GM18873 (cell line): ENCODE data around the gene MERTK.
"Not testable (repeated sequence)": the region's sequence is repeated elsewhere in the genome, so short reads cannot be mapped to it uniquely, and the experiment has no call there.

ENCODE experiments used
- ATAC-seq: cut with Tn5 transposase; IDR thresholded peaks from one replicate; pipeline ENCODE4 v1.9.1; 2021; ENCODE audit warnings: mild to moderate bottlenecking, moderate library complexity, moderate number of reproducible peaks; ENCODE audit not compliant: unreplicated experiment, low FRiP score

The MERTK gene

DNA sequence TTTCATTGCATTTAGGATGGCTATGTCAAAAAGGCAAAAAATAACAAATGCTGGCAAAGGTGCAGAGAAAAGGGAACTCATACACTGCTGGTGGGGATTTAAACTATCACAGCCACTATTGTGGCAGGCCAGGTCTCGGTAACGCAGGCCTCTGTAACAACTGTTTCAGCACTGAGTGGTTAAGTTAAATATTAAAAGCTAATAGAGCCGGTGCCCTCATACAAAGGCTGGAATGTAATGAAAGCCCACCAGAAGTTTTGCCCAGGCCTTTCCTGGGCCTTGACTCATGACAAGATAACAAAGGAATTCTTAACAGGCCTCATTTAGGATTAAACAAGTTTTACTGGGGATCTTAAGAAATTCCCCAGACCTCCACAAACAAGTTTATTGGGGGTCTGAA lies 10.7 kb downstream of the MERTK start:
- ATAC-seq: no peak

DNA sequence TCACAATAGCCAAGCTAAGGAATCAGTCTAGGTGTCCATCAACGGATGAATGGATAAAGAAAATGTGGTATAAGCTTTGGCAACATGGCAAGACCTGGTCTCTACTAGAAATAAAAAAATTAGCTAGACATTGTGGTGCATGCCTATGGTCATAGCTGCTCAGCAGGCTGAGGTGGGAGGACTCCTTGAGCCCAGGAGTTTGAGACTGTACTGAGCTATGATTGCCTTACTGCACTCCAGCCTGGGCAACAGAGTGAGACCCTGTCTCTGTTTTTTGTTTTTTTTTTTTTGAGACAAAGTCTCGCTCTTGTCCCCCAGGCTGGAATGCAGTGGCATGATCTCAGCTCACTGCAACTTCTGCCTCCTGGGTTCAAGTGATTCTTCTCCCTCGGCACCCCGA lies 11.6 kb downstream of the MERTK start:
- not testable (repeated sequence) for ATAC-seq

DNA sequence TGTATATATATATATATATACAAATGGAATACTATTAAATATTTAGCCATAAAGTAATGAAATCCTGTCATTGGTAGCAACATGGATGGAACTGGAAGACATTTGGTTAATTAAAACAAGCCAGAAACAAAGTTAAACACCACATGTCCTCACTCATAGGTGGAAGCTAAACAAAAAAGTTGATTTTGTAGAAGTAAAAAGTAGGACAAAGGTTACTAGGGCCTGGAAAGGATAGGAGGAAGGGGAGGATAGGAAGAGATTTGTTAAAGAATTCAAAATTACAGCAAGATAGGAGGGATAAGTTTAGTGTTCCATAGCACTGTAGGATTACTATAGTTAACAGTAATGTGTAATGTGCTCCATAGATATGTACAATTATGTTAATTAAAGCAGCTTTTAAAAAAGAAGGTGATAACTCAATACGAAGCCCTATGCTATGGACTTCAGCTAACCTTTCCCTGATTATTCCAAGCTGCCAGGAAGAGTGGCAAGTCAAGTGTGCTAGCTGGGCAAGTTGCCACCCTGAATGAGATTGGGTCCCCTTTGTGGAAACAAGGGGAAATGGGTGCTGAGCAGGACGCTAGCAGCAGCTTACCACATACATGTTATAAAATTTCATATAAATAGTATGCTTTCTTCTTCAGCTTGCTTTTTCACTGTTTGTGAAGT lies 12.3 kb downstream of the MERTK start:
- ATAC-seq: no peak

DNA sequence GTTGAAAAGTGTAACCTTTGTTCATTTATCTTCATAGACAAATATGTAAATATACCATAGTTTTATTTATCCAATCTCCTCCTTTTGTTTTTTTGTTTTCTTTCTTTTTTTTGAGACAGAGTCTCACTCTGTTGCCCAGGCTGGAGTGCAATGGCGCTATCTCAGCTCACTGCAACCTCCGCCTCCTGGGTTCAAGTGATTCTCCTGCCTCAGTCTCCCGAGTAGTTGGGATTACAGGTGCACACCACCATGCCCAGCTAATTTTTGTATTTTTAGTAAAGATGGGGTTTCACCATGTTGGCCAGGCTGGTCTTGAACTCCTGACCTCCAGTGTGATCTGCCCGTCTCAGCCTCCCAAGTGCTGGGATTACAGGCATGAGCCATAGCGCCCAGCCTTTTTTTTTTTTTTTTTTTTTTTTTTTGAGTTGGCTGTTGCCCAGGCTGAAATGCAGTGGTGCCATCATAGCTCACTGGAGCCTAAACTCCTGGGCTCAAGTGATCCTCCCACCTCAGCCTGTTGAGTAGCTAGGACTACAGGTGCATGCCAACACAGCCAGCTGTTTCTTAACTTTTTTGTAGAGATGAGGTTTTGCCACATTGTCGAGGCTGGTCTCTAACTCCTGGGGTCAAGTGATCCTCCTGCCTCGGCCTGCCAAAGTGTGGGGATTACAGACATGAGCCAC lies 13.0 kb downstream of the MERTK start:
- ATAC-seq: not testable (repeated sequence)

DNA sequence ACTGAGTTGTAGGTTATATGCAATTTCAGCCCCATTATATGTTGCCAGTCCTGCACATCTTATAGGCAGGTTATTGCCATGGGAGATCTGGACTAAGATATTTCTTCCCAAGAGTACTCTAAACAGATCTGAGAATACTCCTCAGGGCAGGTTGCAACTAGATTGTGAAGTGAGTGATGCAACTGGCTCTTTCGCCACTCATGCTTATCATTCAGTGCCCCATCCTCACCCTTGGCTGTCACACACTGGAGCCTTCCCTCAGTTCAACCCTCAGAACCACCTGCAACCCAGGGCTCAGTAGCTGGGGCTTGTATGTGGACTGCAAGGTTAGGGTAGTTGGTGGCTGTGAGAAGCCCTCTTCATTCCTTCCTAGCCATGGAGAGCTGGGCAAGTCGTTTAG lies 14.1 kb downstream of the MERTK start:
- ATAC-seq: no peak

DNA sequence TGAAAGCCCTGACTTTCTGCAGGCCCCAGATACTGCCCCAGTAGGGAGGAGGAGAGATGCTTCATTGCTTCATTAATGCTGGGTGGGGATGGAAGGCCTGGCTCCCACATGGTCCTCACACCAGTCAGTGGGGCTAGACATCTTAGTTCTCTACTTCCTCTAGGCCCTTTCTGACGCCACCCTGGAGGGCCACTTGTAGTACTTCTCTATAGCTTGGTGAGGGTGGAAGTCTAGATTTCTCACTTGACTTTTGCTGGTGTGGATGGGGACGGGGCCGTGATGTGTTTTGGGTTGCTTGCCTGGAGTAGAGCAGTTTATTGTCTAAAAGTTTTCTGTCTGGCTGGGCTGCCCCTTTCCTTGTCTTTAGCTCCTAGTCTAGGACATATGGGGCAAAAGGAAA lies 18.7 kb downstream of the MERTK start:
- no peak for ATAC-seq

DNA sequence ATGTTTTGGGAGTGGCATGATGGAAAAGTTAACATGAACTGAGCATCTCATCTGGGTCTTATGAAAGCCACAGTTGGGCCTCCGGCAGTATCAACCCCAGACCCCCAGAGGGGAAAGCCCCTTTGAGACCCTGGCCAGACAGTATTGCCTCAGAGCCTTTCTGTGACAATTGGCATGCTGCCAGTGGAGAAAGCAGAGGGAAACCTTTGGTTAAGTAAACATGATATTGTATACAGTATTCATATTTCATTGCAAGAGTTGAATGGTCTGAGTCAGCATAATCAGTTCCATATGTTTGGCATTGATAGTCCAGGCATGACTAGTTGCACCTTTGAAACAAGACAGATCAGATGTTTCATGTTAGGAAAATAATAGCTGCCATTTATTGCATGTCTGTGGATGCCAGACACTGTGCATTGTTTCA lies 20.0 kb downstream of the MERTK start:
- no peak for ATAC-seq

DNA sequence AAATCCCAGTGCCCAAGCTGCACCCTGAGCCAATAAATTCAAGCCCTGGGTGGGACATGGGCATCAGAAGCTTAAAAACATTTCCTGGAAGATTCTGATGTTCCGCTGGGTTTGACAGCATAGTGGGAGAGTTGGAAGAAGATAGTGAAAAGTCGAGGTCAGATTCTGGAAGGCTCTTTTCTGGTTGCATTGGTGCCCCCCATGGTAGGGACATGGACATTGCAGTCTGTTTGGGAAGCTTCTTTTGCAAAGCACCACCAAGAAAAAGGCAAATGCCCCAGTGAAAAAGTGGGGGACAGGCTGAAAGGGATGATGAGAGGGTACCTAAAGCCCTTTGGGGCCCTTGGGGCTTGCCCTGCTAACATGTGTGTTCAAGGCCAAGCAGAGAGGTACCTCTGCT lies 21.0 kb downstream of the MERTK start:
- ATAC-seq: no peak

DNA sequence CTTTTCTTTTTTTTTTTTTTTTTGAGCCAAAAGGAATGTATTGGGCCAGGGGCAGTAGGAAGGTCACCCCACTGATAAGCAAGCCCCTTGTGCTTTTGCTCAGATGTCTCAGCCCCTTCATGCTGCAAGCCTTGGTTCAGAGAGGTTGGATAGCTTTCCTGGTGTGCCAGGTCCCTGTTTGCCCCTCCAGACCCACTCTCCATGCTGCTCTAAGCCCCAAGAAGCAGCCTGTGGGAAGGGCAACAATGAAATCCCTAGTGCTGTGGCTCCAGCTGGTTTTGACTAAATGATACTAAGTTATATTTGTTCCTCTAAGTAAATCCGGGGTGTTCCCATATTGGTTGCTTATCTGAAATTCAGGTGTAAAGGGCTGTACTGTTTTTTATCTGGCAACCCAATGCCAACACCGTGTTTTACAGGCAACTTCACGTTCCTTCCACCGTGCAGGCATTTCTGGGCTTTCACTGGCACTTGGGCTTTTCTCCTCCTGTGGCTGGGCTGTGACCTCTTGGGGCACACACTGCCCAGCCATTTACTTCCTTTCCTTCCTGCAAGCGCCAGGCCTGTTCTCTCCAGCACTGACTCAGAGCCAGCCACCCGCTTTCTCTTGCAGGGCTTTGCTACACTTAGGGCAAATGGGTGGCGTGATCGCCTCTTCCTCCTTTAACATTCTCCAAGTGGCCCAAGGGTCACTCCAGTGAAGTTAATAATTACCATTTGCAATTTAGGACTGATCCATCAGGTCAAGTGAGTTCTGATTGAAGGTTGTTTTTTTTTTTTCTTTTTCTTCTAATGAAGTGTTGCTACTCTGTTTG lies 21.6 kb downstream of the MERTK start:
- ATAC-seq: no peak

DNA sequence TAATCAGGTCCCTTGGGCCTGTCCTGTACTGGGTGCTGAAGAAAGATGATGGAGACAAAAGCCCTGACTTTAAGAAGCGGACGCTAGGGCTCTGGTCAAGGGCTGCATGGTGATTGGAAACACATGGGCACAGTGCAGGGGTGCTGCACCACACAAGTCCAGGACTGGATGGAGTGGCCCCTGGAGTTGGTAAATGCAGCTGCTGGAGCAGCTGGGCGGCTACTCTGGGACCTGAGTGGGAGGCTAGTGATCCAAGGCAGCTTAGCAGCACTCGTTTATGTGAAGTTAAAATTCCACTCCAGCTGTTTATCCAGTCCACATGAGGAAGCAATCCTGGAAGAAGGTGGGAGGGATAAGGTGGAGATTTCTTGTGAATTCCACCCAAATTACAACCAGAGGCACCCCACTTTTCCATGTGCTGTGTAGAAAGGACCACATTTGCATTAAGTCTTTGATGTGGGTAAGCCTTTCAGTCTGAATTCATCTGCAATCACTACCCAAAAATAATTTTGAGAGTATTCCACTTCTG lies 24.9 kb downstream of the MERTK start:
- ATAC-seq: no peak

DNA sequence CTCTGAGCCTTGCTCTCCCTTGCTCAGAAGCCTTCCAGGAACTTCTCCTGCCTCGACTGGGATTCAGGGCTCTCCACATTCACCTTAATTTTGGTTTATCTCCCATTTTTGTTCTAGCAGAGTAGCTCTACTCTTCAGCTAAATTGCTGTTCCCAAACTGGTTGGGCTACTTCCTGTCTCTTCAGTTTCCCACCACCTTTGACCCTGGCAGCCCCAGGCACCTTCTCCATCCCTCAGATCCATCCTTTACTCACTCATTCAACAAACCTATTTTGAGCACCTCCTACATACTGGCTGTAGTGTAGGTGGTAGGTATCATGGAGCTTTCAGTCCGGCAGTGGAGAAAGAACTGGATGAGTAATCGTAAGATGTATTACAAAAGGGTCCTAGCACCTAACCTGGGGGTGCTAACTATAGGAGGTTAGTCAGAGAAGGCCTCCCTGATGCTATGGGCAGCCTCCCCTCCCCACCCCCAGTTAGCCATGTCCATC lies 26.3 kb downstream of the MERTK start:
- ATAC-seq: no peak

DNA sequence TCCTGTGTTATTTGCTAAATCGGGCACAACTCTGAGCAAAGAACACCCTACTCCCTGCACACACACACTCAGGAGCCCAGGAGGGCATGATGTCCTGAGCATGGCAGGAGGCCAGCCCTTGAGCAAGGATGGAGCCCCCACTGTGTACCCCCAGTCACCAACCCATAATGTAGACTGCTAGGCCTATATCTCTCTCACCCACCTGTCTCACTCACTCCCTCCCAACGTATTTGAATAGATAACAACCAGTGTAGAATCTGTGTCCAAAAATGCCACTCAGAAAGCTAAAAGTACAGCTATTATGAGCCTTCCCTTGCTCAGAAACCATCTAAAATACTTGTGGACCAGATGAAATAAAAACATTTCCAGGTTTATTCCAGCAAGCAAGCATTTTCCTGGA lies 29.3 kb downstream of the MERTK start:
- no peak for ATAC-seq

DNA sequence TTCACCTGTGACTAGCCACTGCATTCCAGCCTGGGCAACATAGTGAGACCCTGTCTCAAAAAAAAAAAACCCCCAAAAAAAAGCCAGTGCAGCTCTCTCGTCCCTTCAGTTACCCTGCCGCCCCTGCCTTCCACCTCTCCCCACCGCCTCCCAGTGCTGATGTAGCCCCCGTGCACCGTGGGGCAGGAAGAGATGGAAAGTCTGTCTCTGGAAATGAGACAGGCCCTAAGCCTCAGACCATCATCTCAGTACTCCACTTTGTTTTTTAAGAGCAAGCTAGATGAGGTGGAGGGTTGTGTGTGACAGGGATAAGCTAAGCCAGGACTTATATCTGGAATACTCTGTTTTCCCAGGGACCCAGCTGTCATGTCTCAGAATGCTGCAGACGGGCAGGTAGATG lies 32.0 kb downstream of the MERTK start:
- no peak for ATAC-seq

DNA sequence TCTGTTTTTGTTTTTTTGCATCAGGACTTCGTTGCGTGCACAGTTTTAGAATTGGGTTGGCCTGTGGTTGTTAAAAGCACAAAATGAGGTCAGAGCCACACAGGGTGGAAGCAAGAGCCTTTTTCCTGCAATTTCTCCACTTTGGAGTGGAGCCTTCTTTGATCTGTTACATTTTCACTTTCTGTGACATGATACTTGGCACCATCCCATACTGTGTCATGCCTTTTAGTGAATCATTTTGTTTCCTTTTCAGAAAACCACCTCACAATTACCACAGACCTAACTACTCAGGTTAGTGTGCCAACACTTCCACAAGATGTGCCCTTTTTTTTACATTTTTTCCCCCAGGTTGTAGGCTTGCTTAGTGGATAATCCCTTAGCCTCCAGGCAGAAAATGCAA lies 32.5 kb downstream of the MERTK start:
- ATAC-seq: no peak

DNA sequence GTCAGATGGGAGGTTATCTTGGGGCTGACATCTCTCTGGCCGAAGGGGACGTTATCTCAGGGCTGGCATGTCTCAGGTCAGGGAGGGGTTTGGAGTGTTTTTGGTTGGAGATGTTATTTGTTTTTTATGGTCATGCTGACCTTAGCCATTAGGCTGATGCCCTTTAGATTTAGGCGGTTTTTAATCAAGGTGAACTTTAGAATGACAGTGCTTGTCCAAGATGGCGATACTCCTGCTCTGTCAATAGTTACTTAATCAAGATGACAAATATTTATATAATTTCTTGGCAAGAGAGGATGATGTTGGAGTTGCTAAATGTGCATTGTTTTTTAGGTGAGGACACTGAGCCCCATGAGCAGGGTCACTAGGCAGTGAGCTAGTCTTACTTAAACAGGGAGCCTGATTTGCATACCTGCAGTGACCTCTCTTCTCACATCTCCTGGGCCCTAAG lies 34.5 kb downstream of the MERTK start:
- no peak for ATAC-seq

DNA sequence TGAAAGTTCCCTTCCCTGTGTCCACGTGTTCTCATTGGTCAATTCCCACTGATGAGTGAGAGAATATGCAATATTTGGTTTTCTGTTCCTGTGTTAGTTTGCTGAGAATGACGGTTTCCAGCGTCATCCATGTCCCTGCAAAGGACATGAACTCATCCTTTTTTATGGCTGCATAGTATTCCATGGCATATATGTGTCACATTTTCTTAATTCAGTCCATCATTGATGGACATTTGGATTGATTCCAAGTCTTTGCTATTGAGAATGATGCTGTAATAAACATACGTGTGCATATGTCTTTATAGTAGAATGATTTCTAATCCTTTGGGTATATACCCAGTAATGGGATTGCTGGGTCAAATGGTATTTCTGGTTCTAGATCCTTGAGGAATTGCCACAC lies 35.5 kb downstream of the MERTK start:
- ATAC-seq: not testable (repeated sequence)

DNA sequence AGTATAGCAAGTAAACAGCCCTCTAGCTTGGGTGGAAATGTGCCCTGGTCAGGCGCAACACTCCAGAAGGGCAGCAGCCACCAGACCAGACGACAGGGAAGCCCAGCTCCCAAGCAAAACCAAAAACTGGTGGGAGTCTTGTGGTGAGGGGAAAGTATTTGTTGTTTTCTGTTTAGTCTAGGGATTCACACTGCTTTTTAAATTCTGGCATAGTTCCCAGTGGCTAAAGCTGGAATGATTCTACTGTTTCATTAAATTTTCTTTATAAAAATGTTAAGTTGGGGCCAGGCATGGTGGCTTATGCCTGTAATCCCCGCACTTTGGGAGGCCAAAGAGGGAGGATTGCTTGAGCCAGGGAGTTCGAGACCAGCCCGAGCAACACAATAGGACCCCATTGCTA lies 38.5 kb downstream of the MERTK start:
- no peak for ATAC-seq

DNA sequence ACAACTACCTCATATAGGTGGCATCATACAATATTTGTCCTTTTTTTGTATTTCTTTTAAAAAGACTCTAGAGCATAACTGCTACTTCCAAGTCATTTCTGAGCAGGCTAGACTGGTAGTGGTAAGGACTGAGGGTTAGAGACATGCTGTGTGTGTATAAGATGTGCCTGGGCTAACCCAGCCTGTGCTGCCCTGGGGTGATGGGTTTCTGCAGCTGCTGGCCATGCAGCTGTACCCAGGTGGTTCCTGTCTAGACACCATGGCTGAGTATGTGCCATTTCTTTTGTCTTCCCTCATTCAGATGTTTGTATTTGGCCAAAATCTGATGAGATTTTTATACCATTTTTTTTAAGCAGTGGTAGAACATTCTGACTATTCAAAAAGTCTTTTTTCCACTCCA lies 40.0 kb downstream of the MERTK start:
- ATAC-seq: no peak

DNA sequence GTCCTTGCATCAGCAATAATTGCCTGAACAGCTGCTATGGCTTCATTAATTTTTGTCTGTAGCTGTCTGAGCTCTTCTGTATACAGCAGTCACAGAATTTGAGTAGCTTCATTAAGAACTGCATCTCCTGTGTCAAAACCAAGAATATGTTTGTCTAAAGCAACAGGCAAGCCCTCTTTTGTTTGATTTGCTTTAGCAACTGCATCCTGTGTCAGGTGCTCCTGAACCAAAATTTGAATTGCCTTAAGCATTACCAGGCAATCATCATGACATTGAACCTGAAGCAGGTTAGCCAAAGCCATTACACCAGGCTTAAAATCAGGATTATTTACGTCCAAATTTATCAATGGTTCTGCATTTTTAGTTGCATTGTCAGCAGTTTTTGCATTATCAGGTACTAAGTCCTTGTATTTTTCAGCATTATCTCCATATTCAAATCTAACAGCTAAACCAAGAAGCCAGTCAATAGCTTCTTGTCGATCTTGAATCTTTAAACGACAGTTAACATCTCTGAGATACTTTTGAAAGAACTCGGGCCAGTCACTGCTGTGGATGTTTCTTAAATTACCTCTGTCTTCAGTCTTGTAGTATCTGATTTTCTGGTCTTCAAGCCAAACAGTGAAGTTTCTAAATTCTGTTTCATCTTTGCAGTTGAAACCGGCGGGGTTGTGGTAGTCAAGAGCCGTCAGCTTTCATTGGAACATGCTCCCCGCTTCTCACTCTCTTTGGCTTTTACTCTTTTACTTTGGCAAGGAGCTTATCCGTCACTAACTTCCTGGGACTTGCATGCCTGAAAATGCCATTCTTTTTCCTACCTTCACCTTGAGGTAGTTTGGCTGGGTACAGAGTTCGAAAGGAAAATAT lies 42.2 kb downstream of the MERTK start:
- ATAC-seq: no peak

DNA sequence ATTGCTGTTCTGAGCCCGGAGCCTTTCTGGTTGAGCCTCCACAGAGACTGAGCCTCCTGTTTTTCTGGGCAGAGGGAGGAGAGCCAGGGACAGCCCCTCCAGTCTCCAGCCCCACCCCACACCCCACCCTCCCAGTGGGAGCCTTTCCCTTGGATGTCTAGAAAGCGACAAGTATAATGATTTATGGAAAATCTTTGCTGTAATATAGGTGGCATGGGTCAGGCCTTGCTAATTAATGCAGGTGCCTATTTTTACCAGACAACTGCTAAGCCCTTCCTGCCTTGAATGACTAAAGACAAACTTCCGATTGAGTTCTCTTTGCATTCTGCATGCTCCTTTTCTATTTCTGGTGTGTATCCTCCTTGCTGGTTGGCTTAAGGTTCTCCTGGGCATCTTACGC lies 43.1 kb downstream of the MERTK start:
- no peak for ATAC-seq
